ENCODE results near the gene KIF13A.
"Not testable (repeated sequence)": the region's sequence is repeated elsewhere in the genome, so short reads cannot be mapped to it uniquely, and the experiment has no call there.

KIF13A gene

GRCh38 chr6:17812311-17812710, 175.1 kb downstream of the KIF13A start:
- ChIA-PET POLR2A (ENCODE audit: low non-redundant PET) (no interaction called here), CTCF (no interaction called here)
- no peak overlapping the region for H3K27ac ChIP-seq
- no peak for DNase-seq (ENCODE audit: low spot score)
- no peak for TF ChIP-seq CTCF (conservative IDR thresholded peaks at IDR 0.05; ENCODE audit: low read depth)

- no peak for DNase-seq (ENCODE audit: low spot score)
- POLR2A ChIA-PET (ENCODE audit: low non-redundant PET), result no interaction called here
- CTCF ChIA-PET, result no interaction called here
- TF ChIP-seq CTCF (conservative IDR thresholded peaks at IDR 0.05; ENCODE audit: low read depth), result no peak
- H3K27ac ChIP-seq, result no peak overlapping the region
Observed at GRCh38 chr6:17808609-17809008, 178.8 kb downstream of the KIF13A start.

- DNase-seq (ENCODE audit: low spot score); H3K27ac ChIP-seq; POLR2A ChIA-PET (ENCODE audit: low non-redundant PET); CTCF ChIA-PET: not testable (repeated sequence)
Observed at GRCh38 chr6:17807431-17807830, 180.0 kb downstream of the KIF13A start.

- no peak overlapping the region for H3K27ac ChIP-seq
- ChIA-PET POLR2A (ENCODE audit: low non-redundant PET) (no interaction called here), CTCF (interaction anchor here (0.6 to 1.3 kb wide), 5 partner anchors 10 to 46 kb away, joined by 3 to 8 read pairs (median 5); no protein-coding TSS in a partner anchor)
- TF ChIP-seq CTCF (conservative IDR thresholded peaks at IDR 0.05; ENCODE audit: low read depth), result no peak
- DNase-seq (ENCODE audit: low spot score), result no peak
Observed at GRCh38 chr6:17803409-17803808, 184.0 kb downstream of the KIF13A start.

GRCh38 chr6:17798477-17799154, 188.8 kb downstream of the KIF13A start:
- H3K27ac ChIP-seq, result no peak overlapping the region
- DNase-seq (ENCODE audit: low spot score), result no peak
- ChIA-PET CTCF (interaction anchor here (0.6 kb wide), 1 partner anchor 163 kb away, joined by 8 read pairs; no protein-coding TSS in a partner anchor), POLR2A (ENCODE audit: low non-redundant PET) (no interaction called here)
- TF ChIP-seq CTCF (conservative IDR thresholded peaks at IDR 0.05; ENCODE audit: low read depth), result no peak

GRCh38 chr6:17790489-17790888, 196.9 kb downstream of the KIF13A start:
- TF ChIP-seq CTCF (conservative IDR thresholded peaks at IDR 0.05; ENCODE audit: low read depth), result no peak
- POLR2A ChIA-PET (ENCODE audit: low non-redundant PET), result no interaction called here
- DNase-seq (ENCODE audit: low spot score), result no peak
- CTCF ChIA-PET, result interaction anchor here (1.6 kb wide), 1 partner anchor 13 kb away, joined by 8 read pairs; no protein-coding TSS in a partner anchor
- H3K27ac ChIP-seq, result no peak overlapping the region

GRCh38 chr6:17785094-17785787, 202.2 kb downstream of the KIF13A start:
- no peak for TF ChIP-seq CTCF (conservative IDR thresholded peaks at IDR 0.05; ENCODE audit: low read depth)
- POLR2A ChIA-PET (ENCODE audit: low non-redundant PET), result no interaction called here
- CTCF ChIA-PET, result interaction anchor here (0.6 to 0.7 kb wide), 2 partner anchors 138 to 1201 kb away, joined by 3 read pairs; no protein-coding TSS in a partner anchor
- H3K27ac ChIP-seq, result no peak overlapping the region
- no peak for DNase-seq (ENCODE audit: low spot score)

All from RWPE1 (cell line).